ENCODE results near the gene C4orf46. TPM values are rescaled to one million over a fixed set of nuclear protein-coding genes. Genes with fewer than 3 reads are reported as not detected.
A peak's percentile ranks its signal among the peaks of the same experiment; 100 is the strongest.

The C4orf46 gene
- total RNA-seq, 8 experiments from 2014 or later, result 2.9 to 21.1 (median 12.5) TPM

DNA sequence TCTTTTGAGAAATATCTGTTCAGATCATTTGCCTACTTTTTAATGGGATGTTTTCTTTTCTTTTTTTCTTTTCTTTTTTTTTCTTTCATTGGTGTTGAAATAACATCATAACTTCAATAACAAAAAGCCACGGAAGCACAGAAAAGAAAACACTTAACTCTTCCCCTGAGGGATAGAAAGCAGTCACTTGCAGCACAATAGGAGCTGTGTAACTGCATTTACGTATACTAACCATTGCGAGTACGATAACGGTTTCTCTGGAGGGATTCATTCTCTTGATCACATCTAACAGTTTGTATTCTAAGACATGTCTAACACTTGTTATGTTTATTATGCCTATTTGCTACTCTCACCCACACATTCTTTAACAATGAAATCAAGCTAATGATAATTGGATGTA, 27.3 kb downstream of the C4orf46 start:
- no peak overlapping the region for H3K27ac ChIP-seq
- in situ Hi-C loops (cut with MboI; ENCODE audit: low pct_unique_long_range_greater_than_20kb in 2 of 9, low sequenced_read_pairs in 9 of 9, unreplicated experiment in 9 of 9), result loop anchor here in 2 of 9 experiments (25.0 kb wide), 1 partner anchor 382 kb away; no protein-coding TSS in a partner anchor
- 14 to 95% (median 74%) methylated on average over 1 to 5 of the region's 5 CpGs for WGBS, 10 experiments
- no peaks in the 10 kb centered on the region for H3K4me1 ChIP-seq (replicated peaks in 1 of 2)
- ATAC-seq (replicated peaks in 6 of 8), result no peak
- no peak overlapping the region for H3K4me3 ChIP-seq

DNA sequence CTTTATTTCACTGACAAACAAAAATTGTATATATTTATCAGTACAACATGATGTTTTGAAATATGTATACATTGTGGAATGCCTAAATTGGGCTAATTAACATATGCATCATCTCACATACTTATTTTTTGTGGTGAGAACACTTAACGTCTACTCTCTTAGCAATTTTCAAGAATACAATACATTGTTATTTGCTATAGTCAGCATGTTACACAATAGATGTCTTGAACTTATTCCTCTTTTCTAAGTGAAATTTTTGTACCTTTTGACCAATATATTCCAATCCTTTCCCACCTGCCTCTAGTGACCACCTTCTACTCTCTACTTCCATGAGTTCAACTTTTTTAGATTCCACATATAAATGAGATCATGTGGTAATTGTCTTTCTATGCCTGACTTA, 35.1 kb downstream of the C4orf46 start:
- in situ Hi-C loops (cut with MboI; ENCODE audit: low pct_unique_long_range_greater_than_20kb in 2 of 9, low sequenced_read_pairs in 9 of 9, unreplicated experiment in 9 of 9), result loop anchor here in 2 of 9 experiments (25.0 kb wide), 1 partner anchor 374 kb away; no protein-coding TSS in a partner anchor
- no peak for ATAC-seq (replicated peaks in 6 of 8)
- WGBS, 10 experiments, result 29 to 100% (median 66%) methylated on average over 1 of the region's 1 CpG; no CpG with 5 or more reads in 4 of the 10 experiments
- H3K4me3 ChIP-seq, result no peak overlapping the region
- no peak overlapping the region for H3K27ac ChIP-seq
- H3K4me1 ChIP-seq (replicated peaks in 1 of 2), result no peaks in the 10 kb centered on the region

DNA sequence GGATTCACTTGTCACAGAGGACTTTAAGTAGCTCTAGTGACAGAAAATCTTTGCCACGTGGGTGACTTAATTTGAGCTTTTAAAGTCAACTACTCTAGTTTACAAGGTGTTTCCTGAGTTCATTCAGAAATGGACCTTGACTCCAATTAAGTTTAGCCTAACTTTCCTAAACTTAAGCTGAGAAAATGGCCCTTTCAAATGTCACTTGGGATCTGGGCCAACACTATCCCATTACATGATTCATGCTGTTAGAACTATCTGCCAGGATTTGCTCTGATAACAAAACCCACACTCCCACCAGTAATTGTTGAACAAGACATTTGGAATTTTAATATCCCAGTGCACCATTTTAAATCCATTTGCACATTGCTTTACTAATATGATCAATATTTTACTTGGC, 40.8 kb downstream of the C4orf46 start:
- 0 to 100% (median 60%) methylated on average over 1 of the region's 1 CpG; no CpG with 5 or more reads in 3 of the 10 experiments for WGBS, 10 experiments
- in situ Hi-C loops (cut with MboI; ENCODE audit: low pct_unique_long_range_greater_than_20kb in 2 of 9, low sequenced_read_pairs in 9 of 9, unreplicated experiment in 9 of 9), result loop anchor here in 2 of 9 experiments (25.0 kb wide), 1 partner anchor 369 kb away; no protein-coding TSS in a partner anchor
- ATAC-seq (replicated peaks in 6 of 8), result no peak
- Histone ChIP-seq H3K4me3 (no peak overlapping the region), H3K27ac (no peak overlapping the region), H3K4me1 (replicated peaks in 1 of 2) (peaks cover 0 to 8% of the 10 kb centered on the region in 2 donors)

DNA sequence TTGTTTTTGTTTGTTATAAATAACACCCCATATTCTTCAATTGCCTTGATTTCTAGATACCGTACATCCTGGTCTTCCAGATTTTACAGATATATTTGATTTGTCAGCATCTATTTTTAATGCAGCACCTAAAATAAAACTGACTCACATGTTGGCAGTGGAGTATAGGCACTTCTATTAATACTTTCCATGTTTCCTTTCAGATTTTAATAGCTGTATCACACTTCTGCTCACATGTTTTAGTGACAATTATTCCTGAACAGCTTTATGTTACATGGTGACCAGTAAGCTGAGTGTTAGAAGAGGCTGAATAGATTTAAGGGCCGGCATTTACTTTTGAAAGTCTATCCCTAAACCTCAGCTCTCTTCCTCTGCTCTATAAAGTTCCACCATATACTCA, 46.1 kb downstream of the C4orf46 start:
- in situ Hi-C loops (cut with MboI; ENCODE audit: low pct_unique_long_range_greater_than_20kb in 2 of 9, low sequenced_read_pairs in 9 of 9, unreplicated experiment in 9 of 9), result loop anchor here in 5 of 9 experiments (10.0 to 25.0 kb wide), 4 partner anchors 221 to 371 kb away; no protein-coding TSS in a partner anchor
- Histone ChIP-seq H3K4me1 (replicated peaks in 1 of 2) (peaks cover 0 to 8% of the 10 kb centered on the region in 2 donors), H3K4me3 (no peak overlapping the region), H3K27ac (no peak overlapping the region)
- no peak for ATAC-seq (replicated peaks in 6 of 8)
- 33 to 100% (median 61%) methylated on average over 1 to 2 of the region's 2 CpGs for WGBS, 10 experiments

DNA sequence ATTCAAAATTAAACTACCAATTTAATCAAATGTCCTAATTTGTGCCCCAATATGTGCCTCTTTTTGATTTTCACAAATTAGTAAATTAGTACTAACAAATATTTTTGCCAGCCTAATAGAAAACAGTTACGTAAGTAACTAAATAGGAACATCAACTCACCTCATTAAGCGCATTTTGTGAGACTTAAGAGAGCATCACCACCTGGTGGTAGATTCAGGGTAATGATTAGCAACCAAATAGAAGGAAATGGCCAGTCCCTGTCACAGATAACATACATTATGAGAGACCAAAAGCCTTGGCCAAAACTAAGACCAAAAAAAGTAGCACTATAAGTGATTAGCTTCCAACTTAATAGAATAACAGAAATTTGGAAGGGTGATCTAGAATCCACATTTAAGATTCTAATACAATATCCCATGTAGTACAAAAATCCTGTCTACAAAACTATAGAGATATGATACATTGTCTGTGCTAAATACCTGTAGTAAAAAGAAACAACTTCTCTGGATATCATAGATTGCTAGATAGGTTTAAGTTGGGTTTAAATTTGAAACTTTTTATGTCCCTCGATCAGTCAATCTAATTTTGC, 46.7 kb downstream of the C4orf46 start:
- in situ Hi-C loops (cut with MboI; ENCODE audit: low pct_unique_long_range_greater_than_20kb in 2 of 9, low sequenced_read_pairs in 9 of 9, unreplicated experiment in 9 of 9), result loop anchor here in 7 of 9 experiments (10.0 to 25.0 kb wide), 5 partner anchors 220 to 613 kb away; no protein-coding TSS in a partner anchor
- ATAC-seq (replicated peaks in 6 of 8), result peak in 5 of 8 experiments; percentile 54 to 64 (median 61)
- no peak overlapping the region for H3K27ac ChIP-seq
- H3K4me1 ChIP-seq (replicated peaks in 1 of 2), result peaks cover 0 to 8% of the 10 kb centered on the region in 2 donors
- H3K4me3 ChIP-seq, result no peak overlapping the region
- 0 to 56% (median 29%) methylated on average over 1 to 3 of the region's 3 CpGs for WGBS, 10 experiments

DNA sequence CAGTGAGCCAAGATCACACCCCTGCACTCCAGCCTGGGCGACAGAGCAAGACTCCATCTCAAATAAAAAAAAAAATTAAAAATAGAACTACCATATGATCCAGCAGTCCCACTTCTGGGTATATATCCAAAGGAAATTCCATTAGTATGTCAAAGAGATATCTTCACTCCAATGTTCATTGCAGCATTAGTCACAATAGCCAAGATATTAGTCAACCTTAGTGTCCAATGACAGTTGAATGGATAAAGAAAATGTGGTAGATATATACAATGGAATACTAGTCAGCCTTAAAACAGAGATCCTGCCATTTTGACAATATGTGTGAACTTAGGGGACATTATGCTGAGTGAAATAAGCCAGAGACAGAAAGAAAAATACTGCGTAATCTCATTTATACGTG, 49.4 kb downstream of the C4orf46 start:
- no peak for ATAC-seq (replicated peaks in 6 of 8)
- in situ Hi-C loops (cut with MboI; ENCODE audit: low pct_unique_long_range_greater_than_20kb in 2 of 9, low sequenced_read_pairs in 9 of 9, unreplicated experiment in 9 of 9), result loop anchor here in 5 of 9 experiments (10.0 to 25.0 kb wide), 5 partner anchors 217 to 610 kb away; no protein-coding TSS in a partner anchor
- H3K4me1 ChIP-seq (replicated peaks in 1 of 2), result peaks cover 0 to 2% of the 10 kb centered on the region in 2 donors
- H3K4me3 ChIP-seq, result no peak overlapping the region
- WGBS, 10 experiments, result 67 to 100% (median 94%) methylated on average over 1 to 3 of the region's 3 CpGs; no CpG with 5 or more reads in 1 of the 10 experiments
- H3K27ac ChIP-seq, result no peak overlapping the region

- ATAC-seq (replicated peaks in 6 of 8), result no peak
- in situ Hi-C loops (cut with MboI; ENCODE audit: low pct_unique_long_range_greater_than_20kb in 2 of 9, low sequenced_read_pairs in 9 of 9, unreplicated experiment in 9 of 9), result loop anchor here in 5 of 9 experiments (10.0 to 25.0 kb wide), 5 partner anchors 217 to 609 kb away; no protein-coding TSS in a partner anchor
- no peaks in the 10 kb centered on the region for H3K4me1 ChIP-seq (replicated peaks in 1 of 2)
- H3K4me3 ChIP-seq, result no peak overlapping the region
- H3K27ac ChIP-seq, result no peak overlapping the region
- WGBS, 10 experiments, result 50 to 98% (median 90%) methylated on average over 1 to 4 of the region's 4 CpGs; no CpG with 5 or more reads in 5 of the 10 experiments
Measured at GRCh38 chr4:158621729-158622128, 50.0 kb downstream of the C4orf46 start.

GRCh38 chr4:158617956-158618355, 53.7 kb downstream of the C4orf46 start:
- H3K4me1 ChIP-seq (replicated peaks in 1 of 2), result no peaks in the 10 kb centered on the region
- in situ Hi-C loops (cut with MboI; ENCODE audit: low pct_unique_long_range_greater_than_20kb in 2 of 9, low sequenced_read_pairs in 9 of 9, unreplicated experiment in 9 of 9), result loop anchor here in 3 of 9 experiments (25.0 kb wide), 2 partner anchors 356 to 606 kb away; no protein-coding TSS in a partner anchor
- ATAC-seq (replicated peaks in 6 of 8), result peak in 1 of 8 experiments; percentile 63
- H3K4me3 ChIP-seq, result no peak overlapping the region
- no peak overlapping the region for H3K27ac ChIP-seq

Other genes starting within 250 kb of the C4orf46 start
- gene RXFP1, start 150.0 kb downstream of the C4orf46 start, total RNA-seq, result 1 to 10 TPM in 4 of 8 experiments, under 1 TPM in 1, not detected in 3; 0.09 to 2.7 (median 1.5) TPM
- 10 to 100 TPM in 7 of 8 experiments, 1 to 10 TPM in 1; 8.1 to 28.9 (median 22.5) TPM for gene ETFDH, start 409 bp upstream of the C4orf46 start, total RNA-seq
- gene PPID, start 51.5 kb upstream of the C4orf46 start, total RNA-seq, result 10 to 100 TPM; 36.9 to 68.3 (median 46.7) TPM
- 10 to 100 TPM; 16.2 to 47.4 (median 27.3) TPM for gene FNIP2, start 97.1 kb upstream of the C4orf46 start, total RNA-seq

Measured in motor neuron (in vitro differentiated cells).